Hematopoietic multipotent progenitor cell treated with erythropoietin and hydrocortisone succinate and interleukin-3 and kit ligand, for 15 days (in vitro differentiated cells): ENCODE results near the gene CCER1.

Source experiments
- DNase-seq: peaks from one replicate; pipeline ENCODE4 v3.0.0-alpha.2; 2015; ENCODE audit warnings: low spot score

Gene CCER1

DNA sequence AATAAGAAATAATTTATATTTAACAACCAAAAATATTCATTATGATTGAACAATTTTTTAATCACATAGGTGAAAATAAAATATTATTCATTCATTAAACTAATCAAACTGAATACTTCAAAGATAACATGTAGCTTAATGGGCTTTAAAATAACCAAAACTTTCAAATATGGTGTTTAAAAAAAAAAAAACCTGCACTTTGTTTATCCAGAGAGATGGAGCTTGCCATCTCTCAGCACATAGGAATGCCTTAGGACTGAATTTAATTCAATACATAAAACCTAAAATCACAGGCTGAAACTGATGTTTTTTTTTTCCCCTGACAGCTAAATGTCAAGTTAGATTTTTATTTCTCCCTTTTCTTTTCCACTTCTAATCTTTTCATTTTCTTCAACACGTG lies 14.4 kb upstream of the CCER1 start:
- no peak for DNase-seq

DNA sequence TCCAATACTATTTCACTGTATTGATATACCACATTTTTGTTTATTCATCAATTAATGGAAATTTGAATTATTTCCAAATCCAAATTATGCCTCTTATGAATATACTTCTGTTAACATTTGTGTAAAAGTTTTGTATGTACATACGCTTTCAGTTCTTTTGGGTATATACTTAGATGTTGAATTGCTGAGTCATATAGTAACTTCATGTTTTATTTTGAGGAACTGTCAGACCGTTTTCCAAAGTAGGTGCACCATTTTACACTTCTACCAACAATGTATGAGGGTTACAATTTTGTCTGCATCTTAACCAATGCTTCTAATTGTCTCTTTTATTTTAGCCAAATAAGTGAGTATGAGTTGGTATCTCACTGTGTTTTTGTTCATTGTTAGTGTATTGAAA lies 10.2 kb upstream of the CCER1 start:
- no peak for DNase-seq

DNA sequence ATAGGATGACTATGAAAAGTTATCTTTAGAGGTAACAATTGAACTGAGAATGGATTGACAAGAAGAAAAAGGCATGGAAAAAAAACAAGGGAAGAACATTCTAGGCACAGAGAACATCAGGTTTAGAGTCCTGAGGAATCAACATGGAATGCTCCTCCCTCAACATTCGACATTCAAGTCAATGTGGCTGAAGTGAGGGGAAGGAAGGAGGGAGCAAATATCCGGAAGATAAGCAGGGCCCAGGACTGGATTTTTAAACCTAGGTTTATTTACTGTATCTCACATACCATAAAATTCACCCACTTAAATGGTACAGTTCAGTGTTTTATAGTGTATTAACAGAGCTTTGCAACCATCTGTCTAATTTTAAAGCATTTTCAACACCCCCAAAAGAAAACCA lies 9.6 kb upstream of the CCER1 start:
- DNase-seq, result no peak

DNA sequence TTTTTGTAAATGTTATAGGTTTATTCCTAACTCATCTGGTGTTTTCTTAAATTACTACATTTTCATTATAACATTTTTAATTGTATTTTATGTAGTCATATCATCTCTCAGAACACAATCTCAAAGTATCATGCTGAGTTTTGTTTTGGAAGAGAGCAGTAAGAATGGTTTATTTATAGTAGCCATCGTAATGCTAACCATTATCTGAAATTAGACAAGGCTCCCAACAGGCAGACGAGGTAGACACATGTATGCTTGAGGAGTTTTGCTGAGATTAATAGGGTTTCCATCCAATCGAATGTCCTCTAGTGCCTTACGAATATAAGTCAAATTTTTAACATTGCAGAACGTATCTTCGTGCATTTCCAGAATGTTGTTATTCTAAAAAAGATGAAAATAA lies 9.0 kb upstream of the CCER1 start:
- DNase-seq, result no peak

DNA sequence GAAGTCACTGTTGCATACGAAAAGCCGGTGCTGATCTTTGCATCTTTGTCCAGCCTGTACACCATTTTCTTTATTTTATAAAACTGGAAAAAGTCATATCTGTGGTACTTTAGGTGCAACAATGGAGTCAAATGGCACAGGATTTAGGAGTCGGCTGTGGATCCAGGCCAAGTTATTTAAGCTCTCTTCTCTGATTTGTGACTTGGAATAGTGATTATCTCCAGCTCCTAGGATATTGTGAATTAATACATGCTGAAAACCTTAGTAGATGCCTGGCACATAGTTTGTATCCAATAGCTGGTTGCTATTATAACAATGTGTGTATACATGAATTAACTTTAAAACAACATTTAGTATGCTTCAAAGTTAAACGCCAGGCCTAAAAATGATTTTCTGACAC lies 6.2 kb upstream of the CCER1 start:
- DNase-seq, result no peak

DNA sequence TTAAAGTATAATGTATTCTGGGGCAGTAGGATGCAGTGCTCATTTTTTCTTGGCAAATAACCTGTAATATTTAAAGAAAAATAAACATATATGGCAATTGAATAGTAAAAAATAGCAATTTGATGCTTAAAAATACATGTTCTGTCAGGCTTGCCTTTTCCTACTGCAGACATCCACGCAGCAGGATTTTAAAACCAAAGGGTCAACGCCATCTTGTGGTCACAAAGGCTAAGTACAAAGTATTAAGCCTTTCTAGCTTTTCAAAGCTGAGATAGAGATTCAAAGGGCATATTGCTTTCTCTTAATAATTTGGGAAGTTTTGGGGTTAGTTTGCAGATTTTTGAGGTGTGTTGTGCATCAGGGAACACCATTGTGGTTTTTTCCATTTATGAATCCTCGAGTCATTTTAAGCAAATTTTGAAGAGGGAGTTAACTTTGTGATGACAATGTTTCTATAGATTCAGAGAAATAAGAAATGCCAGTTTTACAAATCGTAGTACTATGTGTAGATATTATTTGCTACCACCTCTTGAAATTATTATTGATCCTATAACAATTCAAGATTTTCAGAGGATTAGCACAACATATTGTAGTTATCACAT lies 4.7 kb upstream of the CCER1 start:
- DNase-seq, result peak; percentile 23

DNA sequence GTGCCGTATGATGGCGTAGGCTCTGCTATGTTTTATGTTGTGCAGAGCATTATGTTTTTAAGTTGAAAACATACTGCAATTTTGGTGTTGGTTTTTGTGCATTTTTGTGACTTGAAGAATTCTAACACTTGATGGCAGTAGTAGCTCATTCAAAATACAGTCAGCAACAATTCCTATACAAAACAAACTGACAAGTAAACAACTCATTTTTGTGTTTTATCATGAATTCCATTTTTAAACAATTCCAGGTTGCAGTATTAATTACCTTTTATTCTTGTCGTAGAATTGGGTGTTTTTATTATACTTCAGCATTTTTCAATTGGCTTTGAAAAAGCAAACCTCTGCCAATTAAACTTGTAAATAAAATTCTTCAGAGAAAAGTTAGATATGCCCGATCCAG lies 4.1 kb upstream of the CCER1 start:
- no peak for DNase-seq

DNA sequence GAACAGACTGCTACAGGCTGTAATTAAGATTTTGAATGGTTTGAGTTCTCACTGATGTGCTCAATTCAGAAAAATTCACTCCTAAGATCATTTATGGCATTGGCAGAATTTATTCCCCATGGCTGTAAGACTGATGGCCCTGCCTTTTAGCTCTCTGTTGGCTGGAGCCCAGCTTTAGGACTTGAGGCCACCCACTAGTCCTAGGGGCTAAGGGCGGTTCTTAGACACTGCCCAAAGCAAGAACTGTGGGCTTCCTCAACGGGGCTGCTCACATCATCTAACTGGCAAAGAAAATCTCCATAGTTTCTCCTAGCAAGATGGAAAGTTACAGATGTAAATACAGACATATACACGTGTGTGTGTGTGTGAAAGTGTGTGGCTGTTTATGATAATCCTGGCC lies 3.4 kb upstream of the CCER1 start:
- DNase-seq, result no peak

DNA sequence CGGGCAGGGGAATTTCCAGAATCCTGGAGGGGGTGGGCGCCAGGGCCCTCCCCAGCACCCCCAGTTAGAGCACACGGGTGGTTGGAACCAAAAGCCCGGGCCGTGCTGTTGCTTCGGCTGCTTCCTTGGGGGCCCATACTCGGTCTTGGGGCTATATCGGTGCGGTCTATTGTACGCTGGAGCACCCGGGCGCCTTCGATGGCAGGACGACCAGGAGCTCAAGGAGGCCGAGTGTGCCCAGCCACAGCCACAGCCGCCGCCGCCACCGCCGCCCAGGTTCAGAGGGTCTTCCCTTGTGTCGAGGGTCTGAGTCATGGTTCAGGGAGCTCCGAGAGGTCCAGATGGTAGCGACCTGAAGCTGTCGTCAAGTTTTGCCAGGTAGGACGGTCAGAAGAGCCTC lies 548 bp downstream of the CCER1 start:
- no peak for DNase-seq

DNA sequence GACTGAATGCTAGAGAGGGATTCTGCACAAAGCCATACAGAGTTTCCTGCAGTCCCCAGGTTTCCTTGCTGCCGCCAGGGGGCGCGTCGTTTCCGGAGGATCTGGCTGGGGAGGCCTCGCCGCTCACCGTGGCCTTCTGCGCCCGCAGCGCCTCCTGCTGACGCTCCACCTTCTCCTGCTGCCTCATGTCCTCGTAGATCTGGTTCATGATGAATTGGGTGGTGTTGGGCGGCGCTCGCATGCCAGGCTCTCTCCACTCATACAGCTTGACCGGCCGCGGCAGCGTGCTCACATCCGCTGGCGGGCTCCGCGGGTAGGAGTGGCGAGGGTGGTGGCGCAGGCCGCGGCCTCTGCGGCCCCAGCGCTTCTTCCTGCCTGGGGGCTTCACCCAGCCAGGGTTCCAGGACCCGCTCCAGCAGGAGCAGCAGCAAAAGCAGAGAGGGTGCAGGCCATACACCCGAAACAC lies 987 bp downstream of the CCER1 start:
- peak; percentile 18 for DNase-seq

DNA sequence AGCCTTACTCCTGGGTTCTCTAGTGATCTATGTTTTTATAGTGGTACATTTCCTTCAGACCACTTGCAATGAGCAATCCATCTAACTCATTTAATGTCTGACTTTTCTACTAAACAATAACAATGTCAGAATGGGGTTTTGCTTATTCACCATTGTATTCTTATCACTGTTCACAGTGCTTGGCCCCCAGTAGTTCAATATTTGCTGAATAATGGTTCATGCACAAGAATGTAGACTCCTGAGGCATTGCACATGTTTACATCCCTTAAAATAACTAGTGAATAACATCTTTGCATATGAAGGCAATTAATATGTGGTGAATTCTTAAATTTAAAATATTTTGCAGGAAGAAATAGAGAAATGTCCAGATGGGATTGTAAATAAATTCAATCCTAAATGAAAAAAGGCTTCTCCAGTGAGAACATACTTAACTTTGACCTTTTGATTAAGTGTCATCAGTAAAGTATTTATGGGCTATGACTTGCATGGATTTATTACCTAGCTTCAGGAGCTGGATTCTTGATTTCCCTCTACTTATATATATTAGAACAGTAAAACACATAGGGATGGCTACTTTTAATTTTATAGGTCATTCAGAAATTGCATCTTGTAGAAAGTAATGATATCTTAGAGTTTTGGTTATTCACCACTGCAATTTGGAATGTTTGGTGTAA lies 3.4 kb downstream of the CCER1 start:
- DNase-seq, result no peak

DNA sequence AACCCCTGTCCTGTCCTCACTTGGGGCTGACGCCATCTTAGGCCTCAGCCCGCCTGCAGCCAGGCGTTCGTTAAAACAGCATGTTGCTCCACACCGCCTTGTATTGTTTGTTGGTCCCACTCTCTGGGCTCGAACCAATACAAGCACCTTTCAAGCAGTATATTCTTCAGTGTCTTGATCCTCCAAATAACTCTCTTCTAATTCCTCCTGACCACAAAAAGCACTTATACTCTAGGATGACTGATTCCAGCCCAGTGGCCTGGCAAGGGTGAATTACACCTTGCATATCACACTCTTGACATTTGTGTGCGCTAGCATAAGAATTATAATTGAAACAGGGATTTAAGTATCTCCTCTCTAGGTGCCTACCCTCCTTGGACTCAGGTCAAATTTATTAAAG lies 7.1 kb downstream of the CCER1 start:
- DNase-seq, result no peak

DNA sequence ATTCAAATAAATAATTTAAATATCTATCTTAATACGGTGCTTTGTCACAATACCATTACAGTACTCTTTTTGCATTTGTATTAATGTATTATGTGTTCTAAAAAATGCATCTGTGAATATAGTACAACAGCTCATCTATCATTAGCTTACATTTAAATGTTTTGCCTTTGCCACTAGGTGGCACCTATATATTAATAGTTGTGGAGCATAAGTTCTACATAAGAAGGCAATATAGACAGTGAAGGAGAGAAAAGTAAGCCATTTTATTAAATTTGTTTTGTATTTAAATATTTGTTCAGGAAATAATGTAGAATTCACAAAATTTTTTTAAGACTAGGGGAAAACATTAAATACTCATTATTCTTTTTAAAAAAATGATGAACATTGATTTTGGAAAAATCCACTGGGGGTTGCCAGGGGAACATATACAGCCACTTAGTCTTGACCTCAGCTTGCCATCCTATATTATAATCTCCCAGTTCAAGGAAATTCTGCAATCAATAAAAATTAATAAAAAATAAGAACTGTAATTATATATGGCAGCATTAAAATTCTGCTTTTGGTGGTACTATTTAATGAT lies 9.8 kb downstream of the CCER1 start:
- peak; percentile 7 for DNase-seq

DNA sequence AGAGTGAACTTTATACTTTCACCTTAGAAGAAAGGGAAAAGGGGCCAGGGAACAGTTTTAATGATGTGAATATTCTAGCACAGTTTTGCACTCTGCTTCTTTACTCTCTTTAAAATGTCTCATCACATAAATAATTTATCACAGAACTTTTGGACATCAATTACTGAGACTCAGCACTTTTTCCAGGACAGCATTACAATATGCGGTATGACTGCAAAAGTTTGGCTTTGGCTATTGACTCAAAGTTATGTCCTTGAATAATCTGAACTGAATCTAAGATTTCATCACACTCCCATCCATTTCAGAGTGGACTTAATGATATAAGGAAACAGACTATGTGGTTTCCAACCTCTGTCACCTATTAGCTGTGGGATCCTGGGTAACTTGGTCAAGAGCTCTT lies 11.7 kb downstream of the CCER1 start:
- no peak for DNase-seq

DNA sequence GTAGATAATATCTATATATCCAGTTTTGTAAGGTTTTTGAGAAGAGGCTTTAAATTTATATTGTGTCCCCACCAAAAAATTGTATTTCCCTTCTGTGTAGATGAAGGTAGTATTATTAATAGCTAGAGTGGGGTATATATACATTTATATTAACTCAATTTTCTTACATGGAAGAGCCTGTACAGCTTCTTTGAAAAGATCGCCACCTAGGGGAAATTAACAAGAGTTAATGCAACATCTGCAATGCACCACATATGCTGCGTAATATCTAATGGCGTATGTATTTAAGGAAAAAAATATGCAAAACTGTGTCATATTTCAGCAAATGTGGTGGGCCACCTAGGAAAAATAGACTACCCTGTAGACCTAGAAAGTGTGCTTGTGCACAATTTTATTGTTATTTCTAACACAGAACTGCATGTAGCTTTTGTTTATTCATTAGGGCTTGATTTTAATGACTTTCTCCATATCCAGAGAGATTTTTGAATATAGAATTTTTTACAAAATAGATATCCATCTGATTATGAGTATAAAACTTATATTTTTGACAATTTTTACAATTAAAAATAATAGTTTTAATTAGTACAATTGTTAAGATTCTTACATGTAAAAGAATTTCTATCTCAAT lies 14.0 kb downstream of the CCER1 start:
- DNase-seq, result peak; percentile 4

DNA sequence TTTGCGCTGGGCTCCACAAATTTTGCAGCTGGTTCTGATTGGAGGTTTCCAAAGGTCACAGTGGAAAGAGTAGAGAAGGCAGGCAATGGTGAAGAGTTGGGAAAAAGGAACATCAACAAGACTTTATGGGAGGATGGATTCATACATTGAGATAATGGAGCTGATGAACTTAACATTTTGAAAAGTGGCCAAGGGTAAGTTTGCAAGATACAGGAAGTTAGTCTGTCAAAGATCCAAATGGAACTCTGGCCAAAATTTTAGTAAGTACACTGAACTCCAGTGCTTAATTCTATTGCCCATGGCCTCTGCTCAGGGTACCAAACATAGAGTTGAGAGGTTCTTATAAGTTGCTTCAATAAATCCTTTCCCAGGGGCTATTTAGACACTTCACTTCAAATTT lies 15.6 kb downstream of the CCER1 start:
- no peak for DNase-seq

DNA sequence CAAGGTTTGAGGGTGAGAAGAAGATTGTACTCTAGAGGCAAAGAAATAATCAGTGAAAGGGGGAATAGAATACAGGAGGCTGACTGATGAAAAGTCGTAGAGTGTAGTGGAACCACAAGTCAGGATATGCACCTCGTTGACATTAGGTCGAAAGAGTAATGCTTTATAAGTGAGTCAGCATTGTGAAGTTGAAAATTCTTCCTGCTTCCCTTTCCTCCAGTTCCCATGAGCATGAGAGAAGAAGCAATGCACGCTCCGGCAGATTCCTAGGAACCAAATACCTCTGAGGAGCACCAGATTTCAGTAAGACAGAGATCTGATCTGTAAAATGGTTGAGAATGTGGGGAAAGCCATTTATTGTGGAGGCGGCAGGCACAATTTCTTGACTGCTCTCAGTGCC lies 16.5 kb downstream of the CCER1 start:
- no peak for DNase-seq

DNA sequence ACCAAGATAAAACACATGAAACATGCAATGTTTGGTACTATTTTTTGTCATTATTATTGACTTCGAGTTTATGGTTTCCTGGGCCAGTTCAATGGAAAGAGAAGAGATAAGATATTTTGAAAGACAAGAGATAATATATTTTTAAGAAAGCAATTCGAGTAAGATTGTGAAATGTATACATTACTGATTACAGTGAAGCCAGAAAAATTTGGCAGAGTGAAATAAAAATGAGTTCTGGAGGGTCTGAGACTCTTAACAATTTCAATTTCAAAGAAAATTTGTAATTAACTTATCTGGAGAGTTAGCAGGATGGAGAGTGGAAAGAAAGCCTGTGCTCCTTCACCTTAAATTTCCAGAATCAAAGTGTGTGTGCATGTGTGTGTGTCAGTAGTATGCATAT lies 17.3 kb downstream of the CCER1 start:
- no peak for DNase-seq

DNA sequence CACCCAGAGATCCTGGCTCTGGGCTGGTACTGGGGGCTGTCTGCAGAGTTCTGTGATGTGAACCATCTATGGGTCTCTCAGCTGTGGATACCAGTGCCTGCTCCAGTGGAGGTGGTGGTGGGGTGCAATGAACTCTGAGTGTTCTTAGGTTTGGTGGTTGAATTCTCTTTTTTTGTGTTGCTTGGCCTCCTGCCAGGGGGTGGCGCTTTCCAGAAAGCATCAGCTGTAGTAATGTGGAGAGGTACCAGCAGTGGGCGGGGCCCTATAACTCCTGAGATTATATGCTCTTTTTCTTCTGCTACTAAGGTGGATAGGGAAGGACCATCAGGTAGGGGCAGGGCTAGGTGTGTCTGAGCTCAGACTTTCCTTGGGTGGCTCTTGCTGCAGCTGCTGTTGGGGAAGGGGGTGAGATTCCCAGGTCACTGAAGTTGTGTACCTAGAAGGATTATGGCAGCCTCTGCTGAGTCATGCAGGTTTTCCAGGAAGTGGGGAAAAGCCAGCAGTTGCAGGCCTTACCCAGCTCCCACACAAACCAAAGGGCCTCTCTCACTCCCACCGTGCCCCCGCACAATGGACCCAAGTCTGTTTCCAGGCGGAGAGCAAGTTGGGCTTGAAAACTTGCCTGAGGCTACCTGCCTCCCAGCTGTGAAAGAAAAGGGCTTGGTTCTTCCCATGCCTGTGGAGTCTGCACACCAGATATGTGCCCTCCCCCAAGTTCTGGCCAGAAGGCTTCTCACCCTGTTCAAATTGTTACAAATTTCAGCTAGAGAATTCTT lies 18.6 kb downstream of the CCER1 start:
- no peak for DNase-seq

DNA sequence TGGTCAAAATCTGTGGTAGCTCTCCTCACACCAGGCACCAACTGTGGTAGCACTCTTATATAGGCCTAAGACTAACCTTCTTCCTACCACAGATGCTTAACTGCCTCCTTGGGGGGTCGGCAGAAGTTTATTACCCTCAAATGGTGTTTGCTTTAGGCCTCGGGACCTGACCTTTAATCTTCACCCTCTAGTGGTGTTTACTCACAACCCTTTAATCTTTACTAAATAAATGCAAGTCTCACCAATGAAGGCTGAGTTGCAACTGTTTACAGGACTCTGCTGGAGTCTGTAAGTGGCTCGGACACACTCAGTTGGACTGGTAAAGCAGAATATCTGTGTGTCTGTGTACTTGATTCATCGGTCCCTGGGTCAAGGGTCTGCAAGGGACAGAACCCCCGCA lies 29.4 kb downstream of the CCER1 start:
- DNase-seq, result no peak

DNA sequence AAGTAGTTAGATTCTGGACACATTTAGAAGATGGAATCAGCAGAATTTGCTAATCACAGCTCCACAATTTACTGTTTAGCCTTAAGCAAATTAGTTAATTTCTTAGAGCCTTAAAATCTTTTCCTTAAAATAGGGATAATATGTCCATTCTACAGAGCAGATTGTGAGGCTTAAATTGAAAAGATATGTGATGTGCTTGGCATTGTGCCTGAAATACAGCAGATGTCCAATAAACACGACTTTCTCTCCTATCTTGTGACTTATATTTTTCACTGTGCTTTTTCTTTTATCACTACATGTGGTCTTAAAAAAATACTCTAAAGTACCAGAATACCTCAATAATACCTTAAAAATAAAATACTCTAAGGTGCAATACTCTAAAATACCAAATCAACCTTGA lies 30.6 kb downstream of the CCER1 start:
- no peak for DNase-seq

DNA sequence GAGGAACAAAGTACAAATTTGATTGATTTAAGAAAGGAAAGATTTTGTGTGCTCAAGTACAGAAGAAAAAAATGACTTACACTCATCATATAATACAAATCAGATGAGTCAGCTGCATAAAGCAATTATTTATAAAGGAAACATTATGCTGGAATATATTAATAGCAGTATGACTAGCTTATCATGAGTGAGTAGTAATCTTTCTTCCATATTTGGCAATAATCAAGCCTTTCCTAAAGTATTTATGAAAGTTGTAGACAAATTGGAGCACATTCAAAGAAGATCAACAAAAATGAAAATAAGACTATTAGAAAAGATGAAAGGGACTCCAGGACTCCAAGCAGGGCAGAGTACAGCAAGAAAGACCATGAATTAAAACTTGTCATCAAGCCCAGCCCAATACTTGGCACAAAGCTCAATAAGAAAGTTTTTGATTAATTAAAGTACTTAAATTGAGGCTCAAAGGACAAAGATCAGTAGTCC lies 32.8 kb downstream of the CCER1 start:
- no peak for DNase-seq
